ENCODE results near the gene ZCRB1. TPM values are rescaled to one million over a fixed set of nuclear protein-coding genes. Genes with fewer than 3 reads are reported as not detected.

The ZCRB1 gene
- total RNA-seq, 1 experiment from 2014 or later, result 71.5 TPM

GRCh38 chr12:42281278-42281677, 44.6 kb downstream of the ZCRB1 start:
- Histone ChIP-seq H2BK120ac (ENCODE audit: low read depth, low read length, poor library complexity, severe bottlenecking) (no peak overlapping the region), H3K4me2 (ENCODE audit: insufficient read depth, insufficient read length, low read length) (no peak overlapping the region), H3K23ac (ENCODE audit: insufficient read length, low read depth, low read length) (no peak overlapping the region), H4K5ac (ENCODE audit: insufficient read length, low read depth, low read length) (no peak overlapping the region), H3T11ph (ENCODE audit: low read length) (no peak overlapping the region), H3K27ac (ENCODE audit: insufficient read length, low read depth, low read length) (no peak overlapping the region), H2AK5ac (ENCODE audit: insufficient read length, low read length) (no peak overlapping the region), H4K8ac (replicated peaks; ENCODE audit: insufficient read length, low read depth, low read length) (no peak overlapping the region), H4K91ac (ENCODE audit: insufficient read length, low read depth, low read length) (no peak overlapping the region), H3K14ac (ENCODE audit: insufficient read depth, low read length) (no peak overlapping the region), H3K9me3 (ENCODE audit: control insufficient read depth, low read depth, low read length) (no peaks in the 10 kb centered on the region), H2BK15ac (ENCODE audit: low read depth, low read length) (no peak overlapping the region), H3K56ac (ENCODE audit: insufficient read length, low read depth, low read length) (no peak overlapping the region), H3K23me2 (ENCODE audit: insufficient read length, low read depth, low read length, poor library complexity, severe bottlenecking) (no peaks in the 10 kb centered on the region), H3K18ac (ENCODE audit: insufficient read length, low read depth, low read length) (no peak overlapping the region), H3K79me1 (ENCODE audit: insufficient read depth, low read depth, low read length, poor library complexity, severe bottlenecking) (no peaks in the 10 kb centered on the region), H2BK12ac (ENCODE audit: insufficient read length, low read depth, low read length) (no peak overlapping the region), H2AFZ (ENCODE audit: low read length) (no peak overlapping the region), H3K27me3 (ENCODE audit: insufficient read depth, low read length) (no peaks in the 10 kb centered on the region), H3K4me1 (ENCODE audit: insufficient read depth, low read length) (no peaks in the 10 kb centered on the region), H3K79me2 (ENCODE audit: insufficient read depth, low read length) (no peaks in the 10 kb centered on the region), H2BK20ac (ENCODE audit: low read depth, low read length, poor library complexity, severe bottlenecking) (no peak overlapping the region), H2BK5ac (ENCODE audit: insufficient read length, low read length) (no peak overlapping the region), H3K4ac (ENCODE audit: low read depth, low read length) (no peak overlapping the region), H3K9ac (ENCODE audit: extremely low read depth, insufficient read length, low read length) (no peak overlapping the region), H4K20me1 (ENCODE audit: control insufficient read depth, insufficient read depth, insufficient read length) (no peaks in the 10 kb centered on the region)
- Mint-ChIP-seq H3K9me3 (no peaks in the 10 kb centered on the region), H3K4me1 (no peaks in the 10 kb centered on the region), H3K36me3 (ENCODE audit: insufficient read depth in 1 of 3, low read depth in 3 of 3) (no peaks in the 10 kb centered on the region), H3K4me3 (no peak overlapping the region), H3K27me3 (ENCODE audit: low read depth) (peaks cover 25% of the 10 kb centered on the region), H3K27ac (no peak overlapping the region)
- no peak for DNase-seq
- no peak for TF ChIP-seq CTCF (conservative IDR thresholded peaks at IDR 0.05)
- no CpG with 5 or more reads among the region's 3 CpGs for WGBS (ENCODE audit: extremely low coverage, insufficient read length, low lambda C conversion rate)
